IPS-20b (cell line): ENCODE data around the gene LHFPL2.
A peak's percentile ranks its signal among the peaks of the same experiment; 100 is the strongest.

Source experiments
- H3K27ac ChIP-seq: one replicate; pipeline ENCODE4 v1.5.1; 2013; ENCODE audit warnings: low read length
- H3K27me3 ChIP-seq: 2 replicates; pipeline ENCODE4 v1.6.1; 2013; ENCODE audit warnings: mild to moderate bottlenecking, low read length, inconsistent platforms; ENCODE audit not compliant: insufficient read depth
- H3K36me3 ChIP-seq: 2 replicates; pipeline ENCODE4 v1.6.1; 2013; ENCODE audit warnings: low read depth, mild to moderate bottlenecking, inconsistent platforms, low read length, moderate library complexity; ENCODE audit not compliant: insufficient read depth
- H3K4me1 ChIP-seq: 2 replicates; pipeline ENCODE4 v1.6.1; 2013; ENCODE audit warnings: mild to moderate bottlenecking, control low read depth, inconsistent platforms, low read length, moderate library complexity; ENCODE audit not compliant: insufficient read depth
- H3K4me3 ChIP-seq: 2 replicates; pipeline ENCODE4 v1.5.1; 2013; ENCODE audit warnings: mild to moderate bottlenecking, low read length, inconsistent platforms
- H3K9ac ChIP-seq: 2 replicates; pipeline ENCODE4 v1.6.1; 2013; ENCODE audit warnings: low read depth, mild to moderate bottlenecking, inconsistent platforms, low read length, moderate library complexity
- H3K9me3 ChIP-seq: 2 replicates; pipeline ENCODE4 v1.6.1; 2013; ENCODE audit warnings: mild to moderate bottlenecking, low read depth, low read length, inconsistent platforms; ENCODE audit not compliant: insufficient read depth

LHFPL2 gene

GRCh38 chr5:78650531-78650930 lies 2.0 kb upstream of the LHFPL2 start:
- no peak overlapping the region for H3K9ac ChIP-seq
- no peak overlapping the region for H3K4me3 ChIP-seq
- no peaks in the 10 kb centered on the region for H3K9me3 ChIP-seq
- peaks cover 7% of the 10 kb centered on the region for H3K36me3 ChIP-seq
- H3K4me1 ChIP-seq: peaks cover 14% of the 10 kb centered on the region; the same call in 1 of the 2 replicates
- no peak overlapping the region for H3K27ac ChIP-seq
- no peaks in the 10 kb centered on the region for H3K27me3 ChIP-seq

- H3K4me1 ChIP-seq: peaks cover 14% of the 10 kb centered on the region; the same call in 1 of the 2 replicates
- peak overlapping the region; percentile 18; the same call in 1 of the 2 replicates for H3K9ac ChIP-seq
- H3K4me3 ChIP-seq: peak overlapping the region; percentile 69; the same call in 1 of the 2 replicates
- peak overlapping the region; percentile 67 for H3K27ac ChIP-seq
- no peaks in the 10 kb centered on the region for H3K27me3 ChIP-seq
- H3K36me3 ChIP-seq: peaks cover 10% of the 10 kb centered on the region
- no peaks in the 10 kb centered on the region for H3K9me3 ChIP-seq
Measured at GRCh38 chr5:78649861-78650496, 1.4 kb upstream of the LHFPL2 start.

GRCh38 chr5:78649211-78649695 lies 681 bp upstream of the LHFPL2 start:
- Histone ChIP-seq H3K4me3 (peak overlapping the region; percentile 69), H3K9me3 (no peaks in the 10 kb centered on the region), H3K4me1 (peaks cover 14% of the 10 kb centered on the region; the same call in 1 of the 2 replicates), H3K27me3 (no peaks in the 10 kb centered on the region), H3K9ac (peak overlapping the region; percentile 68; the same call in 1 of the 2 replicates), H3K27ac (peak overlapping the region; percentile 67), H3K36me3 (peaks cover 17% of the 10 kb centered on the region)

- peaks cover 14% of the 10 kb centered on the region; the same call in 1 of the 2 replicates for H3K4me1 ChIP-seq
- H3K9me3 ChIP-seq: no peaks in the 10 kb centered on the region
- H3K9ac ChIP-seq: peak overlapping the region; percentile 89
- H3K27me3 ChIP-seq: no peaks in the 10 kb centered on the region
- peak overlapping the region; percentile 87 for H3K4me3 ChIP-seq
- peaks cover 21% of the 10 kb centered on the region for H3K36me3 ChIP-seq
- peak overlapping the region; percentile 16 for H3K27ac ChIP-seq
Measured at GRCh38 chr5:78647838-78648358, 674 bp downstream of the LHFPL2 start.

GRCh38 chr5:78647351-78647818 lies 1.2 kb downstream of the LHFPL2 start:
- peaks cover 21% of the 10 kb centered on the region for H3K36me3 ChIP-seq
- peak overlapping the region; percentile 89 for H3K9ac ChIP-seq
- no peaks in the 10 kb centered on the region for H3K27me3 ChIP-seq
- peak overlapping the region; percentile 87 for H3K4me3 ChIP-seq
- no peaks in the 10 kb centered on the region for H3K9me3 ChIP-seq
- H3K27ac ChIP-seq: peak overlapping the region; percentile 16
- peaks cover 14% of the 10 kb centered on the region; the same call in 1 of the 2 replicates for H3K4me1 ChIP-seq

- no peaks in the 10 kb centered on the region for H3K27me3 ChIP-seq
- no peak overlapping the region for H3K27ac ChIP-seq
- H3K4me1 ChIP-seq: peaks cover 21% of the 10 kb centered on the region; the same call in 1 of the 2 replicates
- no peaks in the 10 kb centered on the region for H3K9me3 ChIP-seq
- H3K4me3 ChIP-seq: no peak overlapping the region
- H3K9ac ChIP-seq: no peak overlapping the region
- peaks cover 29% of the 10 kb centered on the region for H3K36me3 ChIP-seq
Measured at GRCh38 chr5:78644741-78645300, 3.8 kb downstream of the LHFPL2 start.

- Histone ChIP-seq H3K4me1 (peaks cover 26% of the 10 kb centered on the region; the same call in 1 of the 2 replicates), H3K9ac (no peak overlapping the region), H3K36me3 (peaks cover 29% of the 10 kb centered on the region), H3K27ac (no peak overlapping the region), H3K9me3 (no peaks in the 10 kb centered on the region), H3K27me3 (no peaks in the 10 kb centered on the region), H3K4me3 (no peak overlapping the region)
Measured at GRCh38 chr5:78644129-78644528, 4.4 kb downstream of the LHFPL2 start.

- Histone ChIP-seq H3K9me3 (no peaks in the 10 kb centered on the region), H3K27me3 (no peaks in the 10 kb centered on the region), H3K9ac (no peak overlapping the region), H3K4me3 (no peak overlapping the region), H3K27ac (no peak overlapping the region), H3K4me1 (peaks cover 33% of the 10 kb centered on the region; the same call in 1 of the 2 replicates), H3K36me3 (peaks cover 29% of the 10 kb centered on the region)
Measured at GRCh38 chr5:78642701-78643100, 5.9 kb downstream of the LHFPL2 start.

- 0 out of 2 replicates have a peak overlapping the region, but pooled peaks have one; percentile 7 for H3K9ac ChIP-seq
- no peaks in the 10 kb centered on the region for H3K9me3 ChIP-seq
- peaks cover 31% of the 10 kb centered on the region; the same call in 1 of the 2 replicates for H3K4me1 ChIP-seq
- peaks cover 23% of the 10 kb centered on the region for H3K36me3 ChIP-seq
- H3K27ac ChIP-seq: no peak overlapping the region
- H3K4me3 ChIP-seq: no peak overlapping the region
- H3K27me3 ChIP-seq: no peaks in the 10 kb centered on the region
Measured at GRCh38 chr5:78640662-78641474, 7.7 kb downstream of the LHFPL2 start.

GRCh38 chr5:78639791-78640190 lies 8.8 kb downstream of the LHFPL2 start:
- peaks cover 17% of the 10 kb centered on the region for H3K36me3 ChIP-seq
- no peaks in the 10 kb centered on the region for H3K9me3 ChIP-seq
- H3K9ac ChIP-seq: peak overlapping the region; percentile 7; the same call in 1 of the 2 replicates
- no peaks in the 10 kb centered on the region for H3K27me3 ChIP-seq
- no peak overlapping the region for H3K4me3 ChIP-seq
- no peak overlapping the region for H3K27ac ChIP-seq
- H3K4me1 ChIP-seq: peaks cover 31% of the 10 kb centered on the region; the same call in 1 of the 2 replicates
